Liver (tissue), 9 donors: Measurements from ENCODE around the gene TPST1. TPM values are rescaled to one million over a fixed set of nuclear protein-coding genes. Genes with fewer than 3 reads are reported as not detected.

Experiments used
- DNase-seq: peaks from one replicate; pipeline ENCODE4 v3.0.0-alpha.2; 2017; ENCODE audit warnings: low spot score
- H3K27ac ChIP-seq, 2 donors: one replicate each; pipeline ENCODE4 v1.7.0; 2013; ENCODE audit warnings: inconsistent platforms in 2 of 2, low read length in 2 of 2, control low read depth in 1 of 2, low read depth in 1 of 2, mild to moderate bottlenecking in 1 of 2
- H3K27me3 ChIP-seq, 4 donors: one replicate each; pipeline versions ENCODE4 v1.6.1 to v1.7.0; 2013; ENCODE audit warnings: low read length in 3 of 4, inconsistent platforms in 1 of 4, mild to moderate bottlenecking in 1 of 4, moderate library complexity in 1 of 4; ENCODE audit not compliant: control insufficient read depth in 4 of 4, insufficient read depth in 4 of 4
- H3K36me3 ChIP-seq, 4 donors: one replicate each; pipeline versions ENCODE4 v1.6.1 to v1.7.0; 2013; ENCODE audit warnings: low read length in 3 of 4, mild to moderate bottlenecking in 3 of 4, low read depth in 1 of 4, moderate library complexity in 1 of 4; ENCODE audit not compliant: control insufficient read depth in 4 of 4, insufficient read depth in 3 of 4
- H3K4me1 ChIP-seq, 4 donors: one replicate each; pipeline versions ENCODE4 v1.6.1 to v1.7.0; 2013; ENCODE audit warnings: low read length in 3 of 4, mild to moderate bottlenecking in 3 of 4, moderate library complexity in 1 of 4; ENCODE audit not compliant: control insufficient read depth in 4 of 4, insufficient read depth in 4 of 4
- H3K4me3 ChIP-seq, 3 donors: one replicate each; pipeline versions ENCODE4 v1.6.1 to v1.7.0; 2013; ENCODE audit warnings: low read length in 3 of 3, control low read depth in 1 of 3, low read depth in 1 of 3, mild to moderate bottlenecking in 1 of 3
- H3K9ac ChIP-seq, 2 donors: one replicate each; pipeline ENCODE4 v1.7.0; 2013; ENCODE audit warnings: low read length in 2 of 2, mild to moderate bottlenecking in 2 of 2, moderate library complexity in 2 of 2, control low read depth in 1 of 2, low read depth in 1 of 2
- H3K9me3 ChIP-seq, 4 donors: one replicate each; pipeline versions ENCODE4 v1.6.1 to v1.7.0; 2013; ENCODE audit warnings: low read length in 3 of 4; ENCODE audit not compliant: control insufficient read depth in 4 of 4
- ATF3 ChIP-seq: IDR thresholded peaks from 2 replicates; pipeline ENCODE4 v1.6.1; 2016; ENCODE audit warnings: antibody characterized with exemption
- EGR1 ChIP-seq, 2 donors: IDR thresholded peaks; 2 replicates each; pipeline ENCODE4 v1.6.1; 2016 to 2018; ENCODE audit warnings: antibody characterized with exemption in 2 of 2, low read depth in 2 of 2
- FOXA1 ChIP-seq: IDR thresholded peaks from 2 replicates; pipeline ENCODE4 v1.6.1; 2016; ENCODE audit warnings: antibody characterized with exemption
- GABPA ChIP-seq, 2 donors: IDR thresholded peaks in 1 of 2; conservative IDR thresholded peaks in 1 of 2; 2 replicates each; pipeline ENCODE4 v1.6.1; 2016; ENCODE audit warnings: antibody characterized with exemption in 2 of 2, mild to moderate bottlenecking in 1 of 2, moderate library complexity in 1 of 2
- HNF4A ChIP-seq, 2 donors: conservative IDR thresholded peaks; 2 replicates each; pipeline ENCODE4 v1.6.1; 2016; ENCODE audit warnings: antibody characterized with exemption in 2 of 2, mild to moderate bottlenecking in 2 of 2
- MAX ChIP-seq: IDR thresholded peaks from 2 replicates; pipeline ENCODE4 v1.6.1; 2016; ENCODE audit warnings: antibody characterized with exemption
- NR2F2 ChIP-seq: IDR thresholded peaks from 2 replicates; pipeline ENCODE4 v1.6.1; 2016; ENCODE audit warnings: antibody characterized with exemption
- RAD21 ChIP-seq, 2 donors: IDR thresholded peaks; 2 replicates each; pipeline ENCODE4 v1.6.1; 2016; ENCODE audit warnings: antibody characterized with exemption in 2 of 2, mild to moderate bottlenecking in 2 of 2
- RXRA ChIP-seq, 2 donors: IDR thresholded peaks; 2 replicates each; pipeline ENCODE4 v1.6.1; 2017 to 2018; ENCODE audit warnings: antibody characterized with exemption in 2 of 2, mild to moderate bottlenecking in 1 of 2
- SP1 ChIP-seq: IDR thresholded peaks from 2 replicates; pipeline ENCODE4 v1.6.1; 2018; ENCODE audit warnings: antibody characterized with exemption, mild to moderate bottlenecking
- TAF1 ChIP-seq: conservative IDR thresholded peaks from 2 replicates; pipeline ENCODE4 v1.6.1; 2016; ENCODE audit warnings: antibody characterized with exemption, mild to moderate bottlenecking
- YY1 ChIP-seq: IDR thresholded peaks from 2 replicates; pipeline ENCODE4 v1.6.1; 2016; ENCODE audit warnings: antibody characterized with exemption, mild to moderate bottlenecking
- ZBTB33 ChIP-seq: IDR thresholded peaks from 2 replicates; pipeline ENCODE4 v1.6.1; 2016; ENCODE audit warnings: antibody characterized with exemption
- WGBS: extraction: QIAGEN DNeasy Blood & Tissue Kit; methylation state at CpG from one replicate; pipeline ENCODE4 v1.1.7; 2013; 5-methylcytosine and 5-hydroxymethylcytosine counted together
- polyA plus RNA-seq, 2 donors: library from polyadenylated mRNA; stranded (reverse) in 1 of 2; unstranded in 1 of 2; fragments of 200-250 nt in 1 of 2; fragments of >200 nt in 1 of 2; fragmentation: Nextera tagmentation in 1 of 2; extraction: Ambion mirVana in 1 of 2; gene quantifications; one replicate each; pipeline versions ENCODE4 v1.2.1 to v1.2.3, GENCODE V29; 2013 to 2015
- total RNA-seq, 2 donors: library from RNA; depleted of rRNA; stranded (reverse); fragments of >200 nt; gene quantifications; one replicate each; pipeline ENCODE4 v1.2.3, GENCODE V29; 2014
- donor health status: healthy.
- donor health status: healthy.
- donor health status: healthy.
- donor health status: healthy.
- donor health status: healthy.

Gene TPST1
- total and polyA plus RNA-seq, 4 donors, result 23.8 to 62.5 (median 25.7) TPM

- Histone ChIP-seq H3K36me3 (peaks cover 0 to 6% (median 0%) of the 10 kb centered on the region in 4 donors), H3K4me1 (peaks cover 0 to 26% (median 3%) of the 10 kb centered on the region in 4 donors), H3K9me3 (no peaks in the 10 kb centered on the region), H3K27ac (peak overlapping the region; percentile 91), H3K27me3 (no peaks in the 10 kb centered on the region), H3K9ac (peak overlapping the region; percentile 75 to 84), H3K4me3 (peak overlapping the region; percentile 81 to 98 (median 84))
- peak in 1 of 2 donors; percentile 15 for TF ChIP-seq RAD21 (IDR thresholded peaks at IDR 0.05)
- no peak for TF ChIP-seq TAF1
- no peak for DNase-seq
- 40% methylated on average over 12 of the region's 12 CpGs for WGBS
Observed at GRCh38 chr7:66206119-66206933, 1.2 kb downstream of the TPST1 start.

GRCh38 chr7:66206934-66207240 lies 1.8 kb downstream of the TPST1 start:
- Histone ChIP-seq H3K4me3 (peak overlapping the region; percentile 76 to 98 (median 81)), H3K27me3 (no peaks in the 10 kb centered on the region), H3K9ac (peak overlapping the region; percentile 21 to 22), H3K9me3 (no peaks in the 10 kb centered on the region), H3K4me1 (peaks cover 0 to 26% (median 3%) of the 10 kb centered on the region in 4 donors), H3K27ac (peak overlapping the region; percentile 91), H3K36me3 (peaks cover 0 to 6% (median 0%) of the 10 kb centered on the region in 4 donors)
- TF ChIP-seq ZBTB33, result no peak
- TF ChIP-seq RXRA (IDR thresholded peaks at IDR 0.05), result no peak
- TF ChIP-seq TAF1, result no peak
- TF ChIP-seq FOXA1, result no peak
- no peak for TF ChIP-seq YY1
- no peak for TF ChIP-seq NR2F2
- no peak for TF ChIP-seq ATF3
- WGBS, result 15% methylated on average over 5 of the region's 5 CpGs
- DNase-seq, result no peak

- WGBS, result 71% methylated on average over 3 of the region's 3 CpGs
- Histone ChIP-seq H3K9ac (no peak overlapping the region), H3K4me3 (peak overlapping the region in 1 of 3 donors; percentile 3), H3K27ac (no peak overlapping the region), H3K4me1 (peaks cover 0 to 26% (median 3%) of the 10 kb centered on the region in 4 donors), H3K9me3 (no peaks in the 10 kb centered on the region), H3K36me3 (peaks cover 0 to 6% (median 0%) of the 10 kb centered on the region in 4 donors), H3K27me3 (no peaks in the 10 kb centered on the region)
- no peak for DNase-seq
- TF ChIP-seq NR2F2 (no peak), SP1 (no peak), GABPA (IDR thresholded peaks at IDR 0.05 in 1 of 2, conservative IDR thresholded peaks at IDR 0.05 in 1 of 2) (no peak), FOXA1 (no peak), RAD21 (IDR thresholded peaks at IDR 0.05) (no peak), MAX (no peak), HNF4A (conservative IDR thresholded peaks at IDR 0.05) (no peak), EGR1 (IDR thresholded peaks at IDR 0.05; ENCODE audit: low read depth in 2 of 2) (no peak)
Observed at GRCh38 chr7:66207540-66207939, 2.4 kb downstream of the TPST1 start.
